ENCODE measurements around the gene DPF1.

DPF1 gene

GRCh38 chr19:38221421-38221820 lies 2.6 kb downstream of the DPF1 start:
- DNase-seq (ENCODE audit: low spot score) = no peak

- no peak for DNase-seq (ENCODE audit: low spot score)
Observed at GRCh38 chr19:38219221-38219620, 4.8 kb downstream of the DPF1 start.

GRCh38 chr19:38218204-38218603 lies 5.8 kb downstream of the DPF1 start:
- no peak for DNase-seq (ENCODE audit: low spot score)

- DNase-seq (ENCODE audit: low spot score) = no peak
Observed at GRCh38 chr19:38216785-38217641, 7.0 kb downstream of the DPF1 start.

GRCh38 chr19:38213911-38214625 lies 10.0 kb downstream of the DPF1 start:
- DNase-seq (ENCODE audit: low spot score) = peak; percentile 47

GRCh38 chr19:38213469-38213868 lies 10.6 kb downstream of the DPF1 start:
- no peak for DNase-seq (ENCODE audit: low spot score)

- DNase-seq (ENCODE audit: low spot score) = no peak
Observed at GRCh38 chr19:38211766-38212165, 12.3 kb downstream of the DPF1 start.

GRCh38 chr19:38211151-38211591 lies 12.9 kb downstream of the DPF1 start:
- DNase-seq (ENCODE audit: low spot score) = no peak

- DNase-seq (ENCODE audit: low spot score) = no peak
Observed at GRCh38 chr19:38210458-38210987, 13.5 kb downstream of the DPF1 start.

GRCh38 chr19:38209671-38210457 lies 14.2 kb downstream of the DPF1 start:
- DNase-seq (ENCODE audit: low spot score) = no peak

GRCh38 chr19:38209152-38209551 lies 14.9 kb downstream of the DPF1 start:
- no peak for DNase-seq (ENCODE audit: low spot score)

- DNase-seq (ENCODE audit: low spot score) = no peak
Observed at GRCh38 chr19:38208571-38208970, 15.5 kb downstream of the DPF1 start.

GRCh38 chr19:38207543-38207942 lies 16.5 kb downstream of the DPF1 start:
- no peak for DNase-seq (ENCODE audit: low spot score)

- no peak for DNase-seq (ENCODE audit: low spot score)
Observed at GRCh38 chr19:38206928-38207327, 17.1 kb downstream of the DPF1 start.

GRCh38 chr19:38206006-38206745 lies 17.8 kb downstream of the DPF1 start:
- DNase-seq (ENCODE audit: low spot score) = no peak

- DNase-seq (ENCODE audit: low spot score) = no peak
Observed at GRCh38 chr19:38204728-38205127, 19.3 kb downstream of the DPF1 start.

GRCh38 chr19:38204096-38204495 lies 19.9 kb downstream of the DPF1 start:
- DNase-seq (ENCODE audit: low spot score) = no peak

GRCh38 chr19:38203197-38203596 lies 20.8 kb downstream of the DPF1 start:
- DNase-seq (ENCODE audit: low spot score) = no peak

GRCh38 chr19:38202504-38202903 lies 21.5 kb downstream of the DPF1 start:
- DNase-seq (ENCODE audit: low spot score) = no peak

- no peak for DNase-seq (ENCODE audit: low spot score)
Observed at GRCh38 chr19:38201731-38202130, 22.3 kb downstream of the DPF1 start.

GRCh38 chr19:38199340-38199739 lies 24.7 kb downstream of the DPF1 start:
- no peak for DNase-seq (ENCODE audit: low spot score)

All from NAMALWA (cell line).